Measurements from ENCODE around the gene CIDEC.
"Not testable (repeated sequence)": the region's sequence is repeated elsewhere in the genome, so short reads cannot be mapped to it uniquely, and the experiment has no call there.

GRCh38 chr3:9851926-9852325, 28.1 kb downstream of the CIDEC start:
- TF ChIP-seq CTCF, POLR2AphosphoS5 (IDR thresholded peaks at IDR 0.05): not testable (repeated sequence)
